D721Med (cell line): ENCODE measurements around the gene ANKLE1.

Experiments
- DNase-seq: peaks from one replicate; pipeline ENCODE4 v3.0.0; 2011; ENCODE audit warnings: low spot score; ENCODE audit not compliant: insufficient read length
- FAIRE-seq: peaks from 2 replicates; lab custom pipeline; 2011; peaks lifted over from hg19 to GRCh38; lab: Jason Lieb, UNC
- CTCF ChIP-seq: IDR thresholded peaks from 2 replicates; pipeline ENCODE4 v1.5.1; 2012; ENCODE audit warnings: mild to moderate bottlenecking, control low read depth; ENCODE audit not compliant: insufficient read depth; ENCODE audit errors: missing control alignments

ANKLE1 gene

DNA sequence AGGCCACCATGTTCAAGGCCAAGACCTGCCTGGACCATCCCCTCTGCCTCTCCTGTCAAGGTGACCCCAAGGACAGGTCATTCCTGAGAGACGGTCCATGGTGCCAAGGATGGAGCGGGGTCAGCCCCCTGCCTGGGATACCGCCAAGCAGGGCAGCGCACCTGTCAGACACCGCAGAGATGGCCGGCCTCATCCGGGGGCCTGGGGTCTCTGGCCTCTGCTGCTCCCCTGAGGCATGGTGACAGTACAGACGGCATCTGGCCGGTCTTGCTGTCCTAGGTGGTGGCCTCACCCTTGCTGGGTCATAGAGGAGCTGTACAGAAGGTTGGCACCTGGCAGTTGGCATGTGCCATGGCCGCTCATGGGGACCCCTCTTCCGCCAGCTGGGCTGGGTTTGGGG is 38.7 kb downstream of the ANKLE1 start:
- no peak for TF ChIP-seq CTCF
- DNase-seq: peak; percentile 9
- no peak for FAIRE-seq

- FAIRE-seq: no peak
- DNase-seq: peak; percentile 18
- no peak for TF ChIP-seq CTCF
These were observed 40.2 kb downstream of the ANKLE1 start for GRCh38 chr19:17321655-17322489.

- FAIRE-seq (no peak), DNase-seq (peak; percentile 19)
- no peak for TF ChIP-seq CTCF
These were observed 41.2 kb downstream of the ANKLE1 start for GRCh38 chr19:17322854-17323253.

DNA sequence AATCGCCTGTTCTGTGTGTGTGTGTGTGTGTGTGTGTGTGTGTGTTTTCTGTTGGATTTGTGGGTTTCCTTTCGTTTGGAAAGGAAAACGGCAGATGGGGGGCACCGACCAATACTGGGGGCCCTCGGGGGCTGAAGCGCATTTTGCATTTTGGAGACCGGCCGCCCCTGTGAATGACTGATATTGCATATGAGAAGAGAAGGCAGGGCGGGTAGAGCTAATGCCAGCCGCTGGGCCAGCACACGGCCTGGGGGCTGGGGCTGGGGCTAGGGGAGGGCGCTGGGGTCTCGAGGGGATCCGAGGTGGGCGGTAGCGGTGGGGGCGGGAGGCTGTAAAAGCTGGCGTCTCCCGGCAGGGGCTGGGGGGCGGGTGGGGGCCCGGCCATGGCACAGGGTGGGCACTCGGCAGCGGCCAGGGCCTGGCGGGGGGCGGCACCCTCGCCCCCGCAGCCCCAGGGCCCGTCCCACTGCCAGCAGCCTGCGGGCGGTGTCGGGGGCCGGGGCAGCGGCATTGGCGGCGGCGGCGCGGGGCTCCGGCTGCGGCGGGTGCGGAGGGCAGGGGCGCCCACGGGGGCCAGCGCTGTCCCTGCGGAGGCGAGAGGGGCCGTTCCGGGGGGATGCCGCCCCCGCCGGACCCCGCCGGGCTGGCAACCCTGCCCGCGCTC is 41.7 kb downstream of the ANKLE1 start:
- FAIRE-seq (no peak), DNase-seq (peak; percentile 9)
- TF ChIP-seq CTCF: no peak

GRCh38 chr19:17323964-17324332 is 42.2 kb downstream of the ANKLE1 start:
- TF ChIP-seq CTCF: no peak
- DNase-seq (peak; percentile 12), FAIRE-seq (no peak)

- peak; percentile 16 for DNase-seq
- FAIRE-seq: no peak
- TF ChIP-seq CTCF: no peak
These were observed 42.8 kb downstream of the ANKLE1 start for GRCh38 chr19:17324357-17325114.
